Measurements from ENCODE around the gene GDNF.
"Not testable (repeated sequence)": the region's sequence is repeated elsewhere in the genome, so short reads cannot be mapped to it uniquely, and the experiment has no call there.

The GDNF gene

DNA sequence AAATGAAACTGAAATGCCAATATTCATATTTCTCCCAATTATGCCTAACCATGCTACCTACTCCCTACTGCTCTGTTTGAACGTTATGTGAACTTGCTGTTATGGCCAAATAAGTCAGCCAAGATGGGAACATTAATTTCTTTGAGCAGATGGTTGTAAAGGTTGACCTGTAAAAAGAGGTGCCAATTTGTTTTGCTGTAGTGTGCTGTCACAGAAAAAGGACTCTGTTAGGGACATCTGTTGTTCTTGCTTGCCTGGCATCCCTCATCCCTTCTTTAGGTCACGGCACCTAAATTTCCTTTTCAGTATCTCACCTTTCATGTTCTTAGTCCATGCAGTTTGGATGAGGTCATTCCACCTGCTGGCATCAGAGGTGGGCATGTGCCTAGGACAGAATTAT, 35.4 kb downstream of the GDNF start:
- no peak for DNase-seq
- Histone ChIP-seq H3K9me3 (no peaks in the 10 kb centered on the region), H3K27me3 (no peaks in the 10 kb centered on the region), H3K36me3 (no peaks in the 10 kb centered on the region), H3K4me1 (no peaks in the 10 kb centered on the region), H3K4me3 (ENCODE audit: low read depth, low read length) (no peak overlapping the region)
- TF ChIP-seq, protein P1, sequence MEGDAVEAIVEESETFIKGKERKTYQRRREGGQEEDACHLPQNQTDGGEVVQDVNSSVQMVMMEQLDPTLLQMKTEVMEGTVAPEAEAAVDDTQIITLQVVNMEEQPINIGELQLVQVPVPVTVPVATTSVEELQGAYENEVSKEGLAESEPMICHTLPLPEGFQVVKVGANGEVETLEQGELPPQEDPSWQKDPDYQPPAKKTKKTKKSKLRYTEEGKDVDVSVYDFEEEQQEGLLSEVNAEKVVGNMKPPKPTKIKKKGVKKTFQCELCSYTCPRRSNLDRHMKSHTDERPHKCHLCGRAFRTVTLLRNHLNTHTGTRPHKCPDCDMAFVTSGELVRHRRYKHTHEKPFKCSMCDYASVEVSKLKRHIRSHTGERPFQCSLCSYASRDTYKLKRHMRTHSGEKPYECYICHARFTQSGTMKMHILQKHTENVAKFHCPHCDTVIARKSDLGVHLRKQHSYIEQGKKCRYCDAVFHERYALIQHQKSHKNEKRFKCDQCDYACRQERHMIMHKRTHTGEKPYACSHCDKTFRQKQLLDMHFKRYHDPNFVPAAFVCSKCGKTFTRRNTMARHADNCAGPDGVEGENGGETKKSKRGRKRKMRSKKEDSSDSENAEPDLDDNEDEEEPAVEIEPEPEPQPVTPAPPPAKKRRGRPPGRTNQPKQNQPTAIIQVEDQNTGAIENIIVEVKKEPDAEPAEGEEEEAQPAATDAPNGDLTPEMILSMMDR (IDR thresholded peaks at IDR 0.05; ENCODE audit: low read depth, low read length): no peak

DNA sequence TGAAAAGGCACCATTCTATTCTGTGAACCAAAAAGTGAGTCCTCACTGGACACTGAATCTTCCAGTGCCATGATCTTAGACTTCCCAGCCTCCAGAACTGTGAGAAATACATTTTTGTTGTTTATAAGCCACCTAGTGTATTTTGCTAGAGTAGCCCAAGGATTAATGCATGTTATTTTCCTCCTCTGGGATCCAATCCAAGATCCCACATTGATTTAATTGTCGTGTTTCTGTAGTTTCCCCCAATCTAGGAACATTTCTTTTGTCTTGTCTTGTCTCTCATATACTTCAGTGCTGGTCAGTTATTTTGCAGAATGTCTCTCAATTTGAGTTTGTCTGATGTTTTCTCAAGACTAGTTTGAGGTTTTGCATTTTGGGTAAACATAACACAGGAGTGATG, 36.4 kb downstream of the GDNF start:
- H3K4me1 ChIP-seq: no peaks in the 10 kb centered on the region
- H3K27me3 ChIP-seq: no peaks in the 10 kb centered on the region
- DNase-seq: no peak
- H3K36me3 ChIP-seq: no peaks in the 10 kb centered on the region
- no peak overlapping the region for H3K4me3 ChIP-seq (ENCODE audit: low read depth, low read length)
- H3K9me3 ChIP-seq: no peaks in the 10 kb centered on the region
- TF ChIP-seq, protein P1 (IDR thresholded peaks at IDR 0.05; ENCODE audit: low read depth, low read length): no peak

DNA sequence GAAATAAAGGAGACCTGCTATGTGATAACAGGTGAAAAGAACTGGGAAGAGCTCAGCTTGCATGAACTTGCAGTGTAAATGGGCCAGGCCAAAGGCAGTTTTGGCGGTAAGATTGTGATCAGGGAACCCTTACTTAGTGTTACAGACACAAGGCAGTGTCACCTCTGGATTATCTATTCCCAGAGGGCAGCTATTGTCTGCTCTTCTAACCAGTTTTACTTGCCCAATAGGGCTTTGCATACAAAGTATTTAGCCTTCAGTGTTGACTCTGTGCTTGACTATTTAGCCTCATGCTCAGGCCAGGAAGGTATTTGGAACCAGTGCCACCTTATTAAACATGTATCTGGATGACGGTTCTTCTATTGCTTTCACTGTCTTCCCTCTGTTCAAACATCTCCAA, 38.3 kb downstream of the GDNF start:
- Histone ChIP-seq H3K9me3 (no peaks in the 10 kb centered on the region), H3K36me3 (no peaks in the 10 kb centered on the region), H3K4me1 (no peaks in the 10 kb centered on the region), H3K4me3 (ENCODE audit: low read depth, low read length) (no peak overlapping the region), H3K27me3 (no peaks in the 10 kb centered on the region)
- no peak for DNase-seq
- TF ChIP-seq, protein P1 (IDR thresholded peaks at IDR 0.05; ENCODE audit: low read depth, low read length): no peak

DNA sequence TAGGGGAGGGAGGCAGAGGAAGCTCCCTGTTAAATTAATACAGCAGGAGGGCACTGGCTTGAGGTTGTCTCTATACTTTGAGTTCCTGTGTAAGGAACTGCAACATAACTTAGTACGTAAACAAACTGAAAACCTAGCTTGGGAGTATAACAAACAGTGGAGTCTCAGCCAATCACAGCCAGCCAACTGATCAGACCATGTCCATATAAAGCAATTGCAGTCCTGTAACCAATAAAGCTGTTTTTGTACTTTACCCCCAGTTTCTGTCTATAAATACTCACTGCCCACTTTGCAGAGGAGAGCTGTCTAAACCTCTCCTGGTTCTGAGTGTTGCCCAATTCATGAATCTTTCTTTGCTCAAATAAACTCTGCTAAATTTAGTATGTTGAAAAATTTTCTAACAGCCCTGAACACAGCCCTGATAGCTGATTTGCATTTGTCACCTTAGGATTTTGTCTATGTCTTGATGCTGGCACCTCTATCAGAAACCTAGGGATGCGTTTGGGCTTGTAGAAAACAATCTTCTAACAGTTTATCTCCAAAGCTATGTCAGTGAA, 39.9 kb downstream of the GDNF start:
- H3K4me1 ChIP-seq: no peaks in the 10 kb centered on the region
- H3K9me3 ChIP-seq: peaks cover under 1% of the 10 kb centered on the region
- H3K27me3 ChIP-seq: no peaks in the 10 kb centered on the region
- no peak for DNase-seq
- TF ChIP-seq, protein P1 (IDR thresholded peaks at IDR 0.05; ENCODE audit: low read depth, low read length): no peak
- no peaks in the 10 kb centered on the region for H3K36me3 ChIP-seq
- H3K4me3 ChIP-seq (ENCODE audit: low read depth, low read length): no peak overlapping the region

DNA sequence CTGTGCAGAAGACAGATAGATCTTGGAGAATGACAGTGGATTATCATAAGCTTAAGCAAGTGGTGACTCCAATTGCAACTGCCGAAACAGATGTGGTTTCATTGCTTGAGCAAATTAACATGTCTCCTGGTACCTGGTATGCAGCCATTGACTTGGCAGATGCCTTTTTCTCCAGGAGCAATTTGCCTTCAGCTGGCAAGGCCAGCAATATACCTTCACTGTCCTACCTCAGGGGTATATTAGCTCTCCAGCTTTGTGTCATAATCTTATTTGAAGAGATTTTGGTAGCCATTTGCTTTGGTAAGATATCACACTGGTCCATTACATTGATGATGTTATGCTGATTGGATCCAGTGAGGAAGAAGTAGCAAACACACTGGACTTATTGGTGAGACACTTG, 43.4 kb downstream of the GDNF start:
- not testable (repeated sequence) for H3K4me1 ChIP-seq; DNase-seq; H3K4me3 ChIP-seq (ENCODE audit: low read depth, low read length); H3K27me3 ChIP-seq; H3K9me3 ChIP-seq; H3K36me3 ChIP-seq

DNA sequence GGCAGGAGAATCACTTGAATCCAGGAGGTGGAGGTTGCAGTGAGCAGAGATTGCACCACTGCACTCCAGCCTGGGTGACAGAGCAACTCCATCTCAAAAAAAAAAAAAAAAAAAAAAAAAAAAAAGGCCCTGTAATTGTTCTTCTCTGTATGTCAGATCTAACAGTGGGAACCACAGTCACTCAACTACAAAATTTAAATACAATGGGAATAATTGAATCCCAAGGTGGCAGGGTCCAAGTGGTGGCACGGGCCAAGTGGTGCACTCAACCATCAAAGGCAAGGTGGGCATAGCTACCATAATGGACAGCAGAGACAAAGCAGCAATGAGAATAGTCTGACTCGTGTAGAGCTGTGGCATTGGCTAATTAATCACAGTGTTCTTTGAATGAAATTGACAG, 44.5 kb downstream of the GDNF start:
- H3K4me3 ChIP-seq (ENCODE audit: low read depth, low read length); H3K9me3 ChIP-seq; DNase-seq; H3K27me3 ChIP-seq; H3K4me1 ChIP-seq; H3K36me3 ChIP-seq: not testable (repeated sequence)

DNA sequence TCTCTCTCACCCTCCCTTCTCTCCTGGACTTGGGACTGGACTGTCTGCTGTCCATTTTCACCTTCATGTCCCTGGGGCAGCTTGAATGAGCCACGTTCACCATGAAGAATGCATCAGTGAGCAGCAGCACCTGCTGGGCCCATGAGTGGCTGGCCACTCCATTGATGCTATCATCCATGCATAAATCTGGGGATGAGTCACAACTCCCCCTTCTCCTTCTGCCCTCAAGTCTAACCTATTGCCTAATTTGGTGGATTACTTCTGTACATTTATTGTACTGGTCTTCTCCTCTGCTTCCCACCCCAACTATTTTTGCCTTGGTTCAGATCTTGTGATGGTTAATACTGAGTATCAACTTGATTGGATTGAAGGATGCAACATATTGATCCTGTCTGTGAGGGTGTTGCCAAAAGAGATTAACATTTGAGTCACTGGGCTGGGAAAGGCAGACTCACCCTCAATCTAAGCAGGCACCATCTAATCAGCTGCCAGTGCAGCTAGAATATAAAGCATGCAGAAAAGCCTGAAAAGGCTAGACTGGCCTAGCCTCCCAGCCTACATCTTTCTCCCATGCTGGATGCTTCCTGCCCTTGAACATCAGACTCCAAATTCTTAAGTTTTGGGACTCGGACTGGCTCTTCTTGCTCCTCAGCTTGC, 46.7 kb downstream of the GDNF start:
- H3K4me1 ChIP-seq: no peaks in the 10 kb centered on the region; the same call in 1 of the 2 replicates
- DNase-seq: peak; percentile 27
- peaks cover 3% of the 10 kb centered on the region for H3K9me3 ChIP-seq
- H3K36me3 ChIP-seq: no peaks in the 10 kb centered on the region
- TF ChIP-seq, protein P1 (IDR thresholded peaks at IDR 0.05; ENCODE audit: low read depth, low read length): no peak
- H3K27me3 ChIP-seq: no peaks in the 10 kb centered on the region
- H3K4me3 ChIP-seq (ENCODE audit: low read depth, low read length): no peak overlapping the region

Measured in BE2C (cell line).